Measurements from ENCODE around the gene MYL9. TPM values are rescaled to one million over a fixed set of nuclear protein-coding genes. Genes with fewer than 3 reads are reported as not detected.

MYL9 gene
- polyA plus RNA-seq, 1 donor from 2014 or later: not detected

DNA sequence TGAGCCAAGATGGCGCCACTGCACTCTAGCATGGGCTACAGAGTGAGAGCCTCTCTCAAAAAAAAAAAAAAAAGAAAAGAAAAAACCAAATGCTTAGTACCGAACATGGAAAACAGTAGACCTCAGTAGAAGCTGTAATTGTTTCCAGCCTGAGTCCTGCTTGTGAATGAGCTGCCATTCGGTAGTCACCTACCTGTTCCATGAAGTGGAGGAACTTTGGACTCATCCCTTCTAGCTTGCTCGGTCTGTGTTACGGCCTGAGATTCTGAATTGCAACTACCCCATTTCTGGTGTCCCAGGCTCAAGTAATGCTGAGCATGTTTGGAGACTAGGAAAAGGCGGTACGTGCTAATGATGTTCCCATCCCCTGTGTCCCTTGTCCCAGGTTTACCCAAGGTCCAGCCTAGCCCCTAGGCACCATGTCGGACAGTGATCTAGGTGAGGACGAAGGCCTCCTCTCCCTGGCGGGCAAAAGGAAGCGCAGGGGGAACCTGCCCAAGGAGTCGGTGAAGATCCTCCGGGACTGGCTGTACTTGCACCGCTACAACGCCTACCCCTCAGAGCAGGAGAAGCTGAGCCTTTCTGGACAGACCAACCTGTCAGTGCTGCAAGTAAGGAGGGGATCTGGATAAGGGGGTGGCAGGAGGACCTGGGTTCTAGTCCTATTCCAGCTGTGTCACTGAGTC is 37.2 kb downstream of the MYL9 start:
- H3K9me2 ChIP-seq (ENCODE audit: insufficient read depth, low read length): no peaks in the 10 kb centered on the region
- H3K36me3 ChIP-seq (ENCODE audit: insufficient read depth, low read length): no peaks in the 10 kb centered on the region
- peaks cover 18% of the 10 kb centered on the region for H3K27me3 ChIP-seq (ENCODE audit: insufficient read depth, low read depth, low read length)
- no peak overlapping the region for H3K4me3 ChIP-seq (ENCODE audit: low read length)
- H2AFZ ChIP-seq (ENCODE audit: low read depth, low read length): no peak overlapping the region
- H3K27ac ChIP-seq (ENCODE audit: low read length): no peak overlapping the region
- no peak for TF ChIP-seq MXI1 (conservative IDR thresholded peaks at IDR 0.05; ENCODE audit: poor library complexity, severe bottlenecking)
- TF ChIP-seq, protein P1, sequence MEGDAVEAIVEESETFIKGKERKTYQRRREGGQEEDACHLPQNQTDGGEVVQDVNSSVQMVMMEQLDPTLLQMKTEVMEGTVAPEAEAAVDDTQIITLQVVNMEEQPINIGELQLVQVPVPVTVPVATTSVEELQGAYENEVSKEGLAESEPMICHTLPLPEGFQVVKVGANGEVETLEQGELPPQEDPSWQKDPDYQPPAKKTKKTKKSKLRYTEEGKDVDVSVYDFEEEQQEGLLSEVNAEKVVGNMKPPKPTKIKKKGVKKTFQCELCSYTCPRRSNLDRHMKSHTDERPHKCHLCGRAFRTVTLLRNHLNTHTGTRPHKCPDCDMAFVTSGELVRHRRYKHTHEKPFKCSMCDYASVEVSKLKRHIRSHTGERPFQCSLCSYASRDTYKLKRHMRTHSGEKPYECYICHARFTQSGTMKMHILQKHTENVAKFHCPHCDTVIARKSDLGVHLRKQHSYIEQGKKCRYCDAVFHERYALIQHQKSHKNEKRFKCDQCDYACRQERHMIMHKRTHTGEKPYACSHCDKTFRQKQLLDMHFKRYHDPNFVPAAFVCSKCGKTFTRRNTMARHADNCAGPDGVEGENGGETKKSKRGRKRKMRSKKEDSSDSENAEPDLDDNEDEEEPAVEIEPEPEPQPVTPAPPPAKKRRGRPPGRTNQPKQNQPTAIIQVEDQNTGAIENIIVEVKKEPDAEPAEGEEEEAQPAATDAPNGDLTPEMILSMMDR (IDR thresholded peaks at IDR 0.05; ENCODE audit: poor library complexity, severe bottlenecking): no peak
- TF ChIP-seq TAF1 (IDR thresholded peaks at IDR 0.05; ENCODE audit: low read depth): no peak
- no peaks in the 10 kb centered on the region for H3K9me3 ChIP-seq (ENCODE audit: low read length)
- no peaks in the 10 kb centered on the region for H4K20me1 ChIP-seq (ENCODE audit: insufficient read depth)
- peaks cover 24% of the 10 kb centered on the region for H3K79me2 ChIP-seq (replicated peaks; ENCODE audit: insufficient read depth, low read length)
- no peaks in the 10 kb centered on the region for H3F3A ChIP-seq (ENCODE audit: insufficient read depth, low read length, poor library complexity, severe bottlenecking)
- H3K9ac ChIP-seq (ENCODE audit: low read length): no peak overlapping the region
- no peak overlapping the region for H3K4me2 ChIP-seq (ENCODE audit: low read length)

DNA sequence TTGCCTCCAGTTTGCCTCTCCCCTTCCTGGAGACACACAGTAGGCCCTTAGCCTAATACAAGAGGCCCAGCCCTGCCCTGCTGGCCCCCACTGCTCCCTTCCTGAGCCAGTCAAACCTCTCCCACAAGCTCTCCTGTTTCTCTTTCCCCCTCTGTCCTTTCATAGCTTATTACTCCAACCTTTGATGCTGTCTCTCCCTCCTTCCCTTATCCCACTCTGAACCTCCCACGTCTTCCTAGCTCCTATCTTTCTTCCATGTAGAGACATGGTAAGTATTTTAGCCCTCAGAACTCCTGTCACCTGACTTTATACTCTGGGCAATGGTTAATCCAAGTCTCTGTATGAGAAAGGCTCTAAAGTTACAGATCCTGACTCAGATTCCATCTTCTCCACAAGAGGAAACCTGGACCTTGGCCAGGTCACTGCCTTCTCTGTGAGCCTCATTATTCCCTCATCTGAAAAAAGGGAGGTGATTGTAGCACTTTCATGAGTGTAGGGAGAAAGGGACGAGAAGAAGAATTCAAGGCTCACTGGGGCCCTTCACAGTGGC is 38.8 kb downstream of the MYL9 start:
- Histone ChIP-seq H3K79me2 (replicated peaks; ENCODE audit: insufficient read depth, low read length) (peaks cover 20% of the 10 kb centered on the region), H3K9me3 (ENCODE audit: low read length) (no peaks in the 10 kb centered on the region), H3K27me3 (ENCODE audit: insufficient read depth, low read depth, low read length) (peaks cover 5% of the 10 kb centered on the region), H4K20me1 (ENCODE audit: insufficient read depth) (no peaks in the 10 kb centered on the region), H2AFZ (ENCODE audit: low read depth, low read length) (no peak overlapping the region), H3K9me2 (ENCODE audit: insufficient read depth, low read length) (no peaks in the 10 kb centered on the region), H3F3A (ENCODE audit: insufficient read depth, low read length, poor library complexity, severe bottlenecking) (no peaks in the 10 kb centered on the region), H3K9ac (ENCODE audit: low read length) (no peak overlapping the region), H3K36me3 (ENCODE audit: insufficient read depth, low read length) (no peaks in the 10 kb centered on the region), H3K4me3 (ENCODE audit: low read length) (no peak overlapping the region), H3K4me2 (ENCODE audit: low read length) (no peak overlapping the region), H3K27ac (ENCODE audit: low read length) (no peak overlapping the region)
- no peak for TF ChIP-seq SMC3 (conservative IDR thresholded peaks at IDR 0.05; ENCODE audit: poor library complexity)
- no peak for TF ChIP-seq MXI1 (conservative IDR thresholded peaks at IDR 0.05; ENCODE audit: poor library complexity, severe bottlenecking)
- TF ChIP-seq, protein P2, sequence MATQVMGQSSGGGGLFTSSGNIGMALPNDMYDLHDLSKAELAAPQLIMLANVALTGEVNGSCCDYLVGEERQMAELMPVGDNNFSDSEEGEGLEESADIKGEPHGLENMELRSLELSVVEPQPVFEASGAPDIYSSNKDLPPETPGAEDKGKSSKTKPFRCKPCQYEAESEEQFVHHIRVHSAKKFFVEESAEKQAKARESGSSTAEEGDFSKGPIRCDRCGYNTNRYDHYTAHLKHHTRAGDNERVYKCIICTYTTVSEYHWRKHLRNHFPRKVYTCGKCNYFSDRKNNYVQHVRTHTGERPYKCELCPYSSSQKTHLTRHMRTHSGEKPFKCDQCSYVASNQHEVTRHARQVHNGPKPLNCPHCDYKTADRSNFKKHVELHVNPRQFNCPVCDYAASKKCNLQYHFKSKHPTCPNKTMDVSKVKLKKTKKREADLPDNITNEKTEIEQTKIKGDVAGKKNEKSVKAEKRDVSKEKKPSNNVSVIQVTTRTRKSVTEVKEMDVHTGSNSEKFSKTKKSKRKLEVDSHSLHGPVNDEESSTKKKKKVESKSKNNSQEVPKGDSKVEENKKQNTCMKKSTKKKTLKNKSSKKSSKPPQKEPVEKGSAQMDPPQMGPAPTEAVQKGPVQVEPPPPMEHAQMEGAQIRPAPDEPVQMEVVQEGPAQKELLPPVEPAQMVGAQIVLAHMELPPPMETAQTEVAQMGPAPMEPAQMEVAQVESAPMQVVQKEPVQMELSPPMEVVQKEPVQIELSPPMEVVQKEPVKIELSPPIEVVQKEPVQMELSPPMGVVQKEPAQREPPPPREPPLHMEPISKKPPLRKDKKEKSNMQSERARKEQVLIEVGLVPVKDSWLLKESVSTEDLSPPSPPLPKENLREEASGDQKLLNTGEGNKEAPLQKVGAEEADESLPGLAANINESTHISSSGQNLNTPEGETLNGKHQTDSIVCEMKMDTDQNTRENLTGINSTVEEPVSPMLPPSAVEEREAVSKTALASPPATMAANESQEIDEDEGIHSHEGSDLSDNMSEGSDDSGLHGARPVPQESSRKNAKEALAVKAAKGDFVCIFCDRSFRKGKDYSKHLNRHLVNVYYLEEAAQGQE (IDR thresholded peaks at IDR 0.05; ENCODE audit: borderline replicate concordance): no peak
- TF ChIP-seq EZH2 (IDR thresholded peaks at IDR 0.05; ENCODE audit: borderline replicate concordance, insufficient read depth, low read length, poor library complexity, severe bottlenecking): no peak
- no peak for TF ChIP-seq TAF1 (IDR thresholded peaks at IDR 0.05; ENCODE audit: low read depth)
- TF ChIP-seq, protein P1 (IDR thresholded peaks at IDR 0.05; ENCODE audit: poor library complexity, severe bottlenecking): no peak
- TF ChIP-seq POLR2AphosphoS5 (IDR thresholded peaks at IDR 0.05): no peak
- no peak for TF ChIP-seq EP300 (conservative IDR thresholded peaks at IDR 0.05; ENCODE audit: poor library complexity, severe bottlenecking)
- no peak for TF ChIP-seq RAD21 (conservative IDR thresholded peaks at IDR 0.05)
